ENCODE data around the gene LTBP4.
A peak's percentile ranks its signal among the peaks of the same experiment; 100 is the strongest.

LTBP4 gene

DNA sequence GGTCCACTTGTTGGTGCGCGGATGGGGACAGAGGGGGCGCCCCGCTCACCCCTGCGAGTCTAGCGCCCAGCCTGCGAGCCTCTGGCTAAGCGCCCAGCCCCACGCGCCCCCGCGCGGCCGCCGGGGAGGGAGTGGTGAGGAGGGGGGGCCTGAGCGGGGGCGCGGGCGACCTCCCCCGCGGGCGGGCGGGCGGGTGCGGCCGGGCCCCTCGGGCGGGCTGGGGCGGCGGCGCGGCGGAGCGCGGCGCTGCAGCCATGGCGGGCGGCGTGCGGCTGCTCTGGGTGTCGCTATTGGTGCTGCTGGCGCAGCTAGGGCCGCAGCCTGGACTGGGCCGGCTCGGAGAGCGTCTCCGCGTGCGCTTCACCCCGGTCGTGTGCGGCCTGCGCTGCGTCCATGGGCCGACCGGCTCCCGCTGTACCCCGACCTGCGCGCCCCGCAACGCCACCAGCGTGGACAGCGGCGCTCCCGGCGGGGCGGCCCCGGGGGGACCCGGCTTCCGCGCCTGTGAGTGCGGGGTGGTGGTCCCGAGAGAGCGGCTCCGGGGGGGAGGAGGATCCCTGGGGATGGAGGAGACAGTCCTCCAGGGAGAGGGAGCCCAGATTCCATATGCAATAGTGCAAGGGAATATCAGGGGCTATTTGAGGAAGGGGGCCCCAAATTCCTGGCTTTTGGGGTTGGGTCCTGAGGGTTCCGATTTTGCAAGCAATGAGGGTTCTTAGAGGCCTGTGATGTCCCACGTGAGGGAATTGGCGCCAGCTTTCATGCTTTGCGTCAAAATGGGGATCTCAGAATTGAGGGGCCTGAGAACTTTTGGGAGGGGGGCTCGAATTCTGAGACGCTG is at the start of gene LTBP4:
LTBP4 (plus strand) TSS at position 236 of the 841 bp plus-strand sequence; CDS start at position 255, 19 bp downstream.
- H3K4me3 ChIP-seq (ENCODE audit: control insufficient read depth, low read depth, low read length) = peak within 1 kb of the TSS; percentile 38

GRCh38 chr19:40552848-40553247 is 48.3 kb upstream of the LTBP4 start:
- no peak for TF ChIP-seq CTCF (conservative IDR thresholded peaks at IDR 0.05; ENCODE audit: control insufficient read depth, insufficient read depth, low read depth, low read length)
- no peak for DNase-seq (ENCODE audit: low read depth)
- no peak overlapping the region for H3K4me3 ChIP-seq (ENCODE audit: control insufficient read depth, low read depth, low read length)

More for the DNA sequence above, at the start of gene LTBP4:
- TF ChIP-seq CTCF (conservative IDR thresholded peaks at IDR 0.05; ENCODE audit: control insufficient read depth, insufficient read depth, low read depth, low read length) = no peak
- DNase-seq (ENCODE audit: low read depth) = no peak

DNA sequence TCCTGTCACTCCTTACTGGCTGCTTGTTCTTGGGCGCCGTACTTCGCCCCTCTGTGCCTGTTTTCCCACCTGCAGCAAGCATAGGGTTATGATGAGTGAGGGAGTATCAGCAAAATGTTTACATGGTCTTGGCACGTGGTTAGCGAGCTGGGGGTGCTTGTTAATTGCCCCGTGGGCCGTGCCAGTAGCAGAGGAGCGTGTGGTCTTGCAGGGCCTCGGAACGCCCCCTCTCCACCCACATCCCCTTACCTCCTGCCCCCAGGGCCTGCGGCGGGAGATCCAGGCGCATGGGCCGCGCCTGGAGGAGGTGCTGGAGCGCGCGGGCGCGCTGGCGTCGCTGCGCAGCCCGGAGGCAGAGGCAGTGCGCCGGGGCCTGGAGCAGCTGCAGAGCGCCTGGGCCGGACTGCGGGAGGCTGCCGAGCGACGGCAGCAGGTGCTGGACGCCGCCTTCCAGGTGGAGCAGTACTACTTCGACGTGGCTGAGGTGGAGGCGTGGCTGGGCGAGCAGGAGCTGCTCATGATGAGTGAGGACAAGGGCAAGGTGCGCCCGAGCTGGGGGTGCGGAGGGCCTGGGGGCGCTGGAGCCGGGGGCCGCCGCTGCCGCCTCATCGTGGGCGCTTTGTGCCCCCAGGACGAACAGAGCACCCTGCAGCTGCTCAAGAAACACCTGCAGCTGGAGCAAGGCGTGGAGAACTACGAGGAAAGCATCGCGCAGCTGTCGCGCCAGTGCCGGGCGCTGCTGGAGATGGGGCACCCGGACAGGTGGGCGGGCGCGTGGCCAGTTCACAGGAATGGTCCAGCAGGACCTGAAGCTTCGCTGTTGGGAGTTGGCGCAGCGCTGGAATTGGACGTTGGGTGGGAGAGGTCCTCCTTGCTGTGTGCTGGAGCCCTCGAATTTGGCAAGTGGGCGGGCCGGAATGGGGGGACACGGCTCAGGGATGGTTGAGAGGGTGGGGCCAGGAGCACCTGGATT is 47.0 kb upstream of the LTBP4 start:
- no peak overlapping the region for H3K4me3 ChIP-seq (ENCODE audit: control insufficient read depth, low read depth, low read length)
- DNase-seq (ENCODE audit: low read depth) = no peak
- TF ChIP-seq CTCF (conservative IDR thresholded peaks at IDR 0.05; ENCODE audit: control insufficient read depth, insufficient read depth, low read depth, low read length) = no peak

DNA sequence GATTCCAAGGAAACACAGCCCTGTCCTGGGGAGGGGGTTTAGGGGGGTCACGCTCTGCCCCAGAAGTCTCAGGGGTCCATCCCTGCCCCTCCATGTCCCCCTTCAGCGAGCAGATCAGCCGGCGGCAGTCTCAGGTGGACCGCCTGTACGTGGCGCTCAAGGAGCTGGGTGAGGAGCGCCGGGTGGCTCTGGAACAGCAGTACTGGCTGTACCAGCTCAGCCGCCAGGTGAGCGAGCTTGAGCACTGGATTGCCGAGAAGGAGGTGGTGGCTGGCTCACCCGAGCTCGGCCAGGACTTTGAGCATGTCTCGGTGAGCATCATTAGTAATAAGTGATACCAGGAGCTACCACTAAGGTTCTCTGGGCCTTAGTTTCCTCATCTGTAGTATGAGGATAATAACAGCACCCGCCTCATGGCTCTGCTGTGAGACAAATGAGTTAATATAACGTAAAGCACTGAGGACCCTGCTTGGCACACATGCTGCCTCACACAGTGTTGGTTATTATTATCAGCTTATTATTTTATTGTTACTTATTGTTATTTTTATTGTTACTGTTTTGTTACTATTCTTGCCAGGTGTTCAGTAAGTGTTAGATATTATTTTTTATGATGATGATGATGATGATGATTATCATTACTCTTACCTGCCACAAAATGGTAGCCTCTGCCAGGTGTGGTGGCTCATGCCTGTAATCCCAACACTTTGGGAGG is 45.0 kb upstream of the LTBP4 start:
- DNase-seq (ENCODE audit: low read depth) = no peak
- no peak overlapping the region for H3K4me3 ChIP-seq (ENCODE audit: control insufficient read depth, low read depth, low read length)
- no peak for TF ChIP-seq CTCF (conservative IDR thresholded peaks at IDR 0.05; ENCODE audit: control insufficient read depth, insufficient read depth, low read depth, low read length)

DNA sequence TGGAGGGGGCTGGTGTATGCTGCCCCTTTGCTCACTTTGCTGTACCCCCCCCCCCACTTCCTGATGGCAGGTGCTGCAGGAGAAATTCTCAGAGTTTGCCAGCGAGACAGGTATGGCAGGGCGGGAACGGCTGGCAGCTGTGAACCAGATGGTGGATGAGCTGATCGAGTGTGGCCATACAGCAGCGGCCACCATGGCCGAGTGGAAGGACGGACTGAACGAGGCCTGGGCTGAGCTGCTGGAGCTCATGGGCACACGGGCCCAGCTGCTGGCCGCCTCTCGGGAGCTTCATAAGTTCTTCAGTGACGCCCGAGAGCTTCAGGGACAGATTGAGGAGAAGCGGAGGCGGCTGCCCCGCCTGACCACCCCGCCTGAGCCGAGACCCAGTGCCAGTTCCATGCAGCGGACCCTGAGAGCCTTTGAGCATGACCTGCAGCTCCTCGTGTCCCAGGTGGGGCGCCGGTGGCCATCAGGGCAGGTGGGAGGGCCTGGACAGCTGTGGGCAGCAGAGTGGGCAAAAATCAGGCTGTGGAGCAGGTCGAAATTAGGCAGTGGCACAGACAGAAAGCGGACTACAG is 44.1 kb upstream of the LTBP4 start:
- DNase-seq (ENCODE audit: low read depth) = no peak
- no peak overlapping the region for H3K4me3 ChIP-seq (ENCODE audit: control insufficient read depth, low read depth, low read length)
- TF ChIP-seq CTCF (conservative IDR thresholded peaks at IDR 0.05; ENCODE audit: control insufficient read depth, insufficient read depth, low read depth, low read length) = no peak

DNA sequence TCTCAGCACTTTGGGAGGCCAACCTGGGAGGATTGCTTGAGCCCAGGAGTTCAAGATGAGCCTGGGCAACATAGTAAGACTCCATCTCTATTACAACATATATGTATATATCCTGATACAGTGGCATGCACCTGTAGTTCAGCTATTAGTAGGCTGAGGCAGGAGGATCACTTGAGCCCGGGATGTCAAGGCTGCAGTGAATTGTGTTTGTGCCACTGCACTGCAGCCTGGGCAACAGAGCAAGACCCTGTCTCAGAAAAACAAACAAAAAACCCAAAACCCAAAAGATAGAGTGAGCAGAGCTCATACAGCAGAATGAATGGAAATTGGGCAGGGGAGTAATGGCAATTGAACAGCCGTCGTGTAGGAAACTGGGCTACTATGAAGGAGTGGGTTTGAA is 41.8 kb upstream of the LTBP4 start:
- H3K4me3 ChIP-seq (ENCODE audit: control insufficient read depth, low read depth, low read length) = no peak overlapping the region
- no peak for TF ChIP-seq CTCF (conservative IDR thresholded peaks at IDR 0.05; ENCODE audit: control insufficient read depth, insufficient read depth, low read depth, low read length)
- DNase-seq (ENCODE audit: low read depth) = no peak
